ENCODE data around the gene MYOZ1.
"Not testable (repeated sequence)": the region's sequence is repeated elsewhere in the genome, so short reads cannot be mapped to it uniquely, and the experiment has no call there.

MYOZ1 gene

GRCh38 chr10:73647211-73647874 lies 6.1 kb upstream of the MYOZ1 start:
- DNase-seq = peak; percentile 86

DNA sequence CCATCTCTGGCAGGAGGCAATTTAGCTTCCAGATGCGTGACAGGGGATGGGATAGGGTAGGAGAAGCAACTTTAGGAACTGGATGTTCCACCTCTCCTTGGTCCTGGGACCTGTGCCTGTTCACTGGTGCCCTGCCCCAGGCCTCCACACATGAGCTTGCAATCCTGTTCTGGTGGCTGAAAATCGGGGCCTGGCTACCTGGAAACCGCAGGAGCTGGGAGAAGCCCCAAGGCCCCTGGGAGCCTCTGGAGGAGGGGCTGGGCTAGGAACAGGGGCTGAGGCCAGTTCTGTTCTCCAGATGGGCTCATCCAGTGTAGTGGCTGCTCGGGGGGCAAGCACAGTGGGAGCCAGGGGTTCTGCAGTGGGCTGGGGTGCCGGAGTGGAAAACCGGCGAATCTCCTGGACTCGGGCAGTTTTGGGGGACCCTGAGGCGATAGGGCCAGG lies 5.3 kb upstream of the MYOZ1 start:
- no peak for DNase-seq

DNA sequence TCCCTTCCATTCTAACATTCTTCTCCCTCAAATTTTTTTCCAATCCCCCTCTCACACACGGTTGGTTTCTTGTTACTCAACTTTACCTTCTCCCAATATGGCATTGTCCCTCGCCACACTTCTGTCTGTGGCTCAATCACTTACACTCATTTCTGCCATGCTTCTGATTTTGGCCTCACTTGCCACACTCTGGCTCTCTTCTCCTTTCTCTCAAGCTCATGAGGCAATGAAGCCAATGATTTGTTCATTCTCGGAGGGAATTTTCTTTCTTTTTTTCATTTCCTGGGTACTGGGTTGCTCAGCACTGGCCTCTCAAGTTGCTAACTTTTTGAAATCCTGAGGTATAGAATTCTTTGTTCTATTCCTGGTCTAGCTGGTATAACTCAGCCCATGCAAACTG lies 4.0 kb upstream of the MYOZ1 start:
- DNase-seq = no peak

DNA sequence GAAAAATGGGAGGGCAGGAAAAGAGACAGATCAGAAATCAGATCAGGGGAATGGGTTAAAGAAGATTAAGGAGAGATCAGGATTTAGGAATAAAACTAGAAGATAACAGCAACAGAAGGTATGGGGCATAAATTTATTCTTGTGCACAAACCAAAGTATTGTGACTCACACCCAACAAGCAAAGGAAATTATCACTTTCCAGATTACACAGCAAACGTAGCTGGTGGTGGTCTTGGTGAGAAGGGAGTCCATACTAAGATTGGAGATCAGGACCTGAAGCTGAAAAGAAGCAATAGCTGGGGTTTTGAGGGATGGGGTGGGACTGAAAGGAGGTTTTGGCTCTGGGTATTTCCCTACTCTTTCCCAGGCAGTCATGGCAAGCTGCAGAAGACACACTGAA lies 3.5 kb upstream of the MYOZ1 start:
- no peak for DNase-seq

- peak; percentile 62 for DNase-seq
Observed at GRCh38 chr10:73644015-73644743, 2.9 kb upstream of the MYOZ1 start.

GRCh38 chr10:73643362-73643761 lies 2.1 kb upstream of the MYOZ1 start:
- no peak for DNase-seq

- no peak for DNase-seq
Observed at GRCh38 chr10:73639286-73639685, 2.0 kb downstream of the MYOZ1 start.

DNA sequence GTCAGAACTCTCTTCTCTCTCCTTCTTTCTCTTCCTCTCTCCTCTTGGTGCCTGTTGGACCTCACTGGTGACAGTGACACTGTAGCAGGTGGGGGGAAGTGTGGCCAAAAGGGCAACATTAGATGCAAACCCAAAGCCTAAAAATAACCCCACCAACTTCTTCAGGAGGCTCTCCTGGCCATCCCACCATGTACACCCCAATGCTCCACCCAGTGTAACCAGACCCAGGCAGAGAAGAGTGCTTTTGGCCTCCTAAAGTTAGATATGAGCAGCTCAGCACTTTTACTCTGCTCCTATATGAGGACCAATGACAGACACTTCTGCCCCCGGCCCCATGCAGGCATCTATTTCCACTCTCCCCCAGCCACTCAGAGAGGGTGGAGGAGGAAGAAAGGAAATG lies 5.5 kb downstream of the MYOZ1 start:
- no peak for DNase-seq

DNA sequence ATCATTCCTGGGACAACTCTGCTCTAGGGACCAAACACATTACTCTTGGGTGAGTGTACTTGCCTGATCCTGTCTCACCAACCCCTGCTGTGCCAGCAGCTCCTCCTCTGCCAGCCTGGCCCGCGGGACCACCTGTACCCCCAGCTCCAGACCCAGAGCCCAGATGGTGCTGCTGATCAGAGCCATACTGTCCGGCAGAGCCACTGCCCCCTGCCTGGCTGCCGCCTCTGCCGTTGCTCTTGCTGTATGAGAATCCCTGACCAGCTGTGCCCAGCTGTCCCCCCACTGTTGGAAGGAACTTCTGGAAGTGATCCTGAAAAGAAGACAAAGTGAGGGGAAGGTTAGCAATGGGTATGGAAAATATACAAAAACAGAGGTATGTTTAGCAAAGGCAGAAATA lies 6.9 kb downstream of the MYOZ1 start:
- no peak for DNase-seq

GRCh38 chr10:73629165-73629564 lies 12.1 kb downstream of the MYOZ1 start:
- no peak for DNase-seq

DNA sequence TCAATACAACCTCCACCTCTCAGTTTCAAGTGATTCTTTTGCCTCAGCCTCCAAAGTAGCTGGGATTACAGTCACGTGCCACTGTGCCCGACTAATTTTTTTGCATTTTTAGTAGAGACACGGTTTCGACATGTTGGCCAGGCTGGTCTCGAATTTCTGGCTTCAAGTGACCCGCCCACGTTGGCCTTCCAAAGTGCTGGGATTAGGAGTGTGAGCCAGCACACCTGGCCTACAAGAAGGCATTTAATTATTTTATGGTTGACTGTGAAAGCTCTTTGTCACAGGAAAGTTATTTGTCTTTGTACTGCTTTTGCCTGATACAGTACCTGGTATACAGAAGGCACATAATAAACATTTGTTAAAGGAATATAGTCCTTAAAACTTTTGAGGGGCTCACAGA lies 12.9 kb downstream of the MYOZ1 start:
- no peak for DNase-seq

GRCh38 chr10:73627300-73627699 lies 14.0 kb downstream of the MYOZ1 start:
- no peak for DNase-seq

DNA sequence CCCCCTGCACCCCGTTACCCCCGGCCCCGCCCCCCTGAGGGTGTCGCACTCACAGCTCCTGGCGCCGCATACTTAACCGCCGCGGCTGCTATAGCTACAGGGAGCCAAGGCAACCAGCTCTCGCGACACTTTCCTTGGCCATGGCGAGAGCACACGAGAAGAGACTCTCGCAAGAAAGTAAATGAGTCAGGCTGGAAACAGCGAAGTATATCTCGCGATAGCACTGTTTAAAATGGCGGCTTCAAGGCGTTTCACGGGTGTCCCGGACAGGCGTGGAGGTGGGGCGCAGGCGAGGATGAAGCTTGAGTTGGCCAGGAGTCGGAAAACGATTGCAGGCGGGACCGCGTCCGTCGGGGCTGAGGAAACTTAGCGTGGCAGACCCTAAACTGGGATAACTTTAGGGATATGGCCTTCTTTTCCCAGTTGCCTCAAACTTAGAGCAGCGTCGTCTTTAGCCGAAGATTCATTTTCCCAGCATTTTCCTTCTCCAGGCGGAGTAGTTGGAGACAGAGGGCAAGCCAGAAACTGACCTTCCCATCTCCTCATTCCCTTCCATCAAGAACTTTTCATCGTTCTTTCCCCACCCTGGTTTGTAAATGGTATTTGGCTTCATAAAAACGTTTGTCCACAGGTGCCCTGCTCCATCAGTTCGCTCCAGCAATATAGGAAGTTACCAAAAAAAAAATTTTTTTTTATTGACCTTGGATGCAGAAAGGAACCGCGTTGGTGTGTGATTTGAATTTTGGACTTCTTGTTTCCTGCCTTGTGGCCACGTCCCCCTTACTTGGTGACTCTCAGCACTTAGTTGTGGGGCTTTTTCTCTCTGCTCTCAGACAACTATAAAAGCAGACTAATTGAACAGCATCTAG lies 15.2 kb downstream of the MYOZ1 start:
- peak; percentile 97 for DNase-seq

DNA sequence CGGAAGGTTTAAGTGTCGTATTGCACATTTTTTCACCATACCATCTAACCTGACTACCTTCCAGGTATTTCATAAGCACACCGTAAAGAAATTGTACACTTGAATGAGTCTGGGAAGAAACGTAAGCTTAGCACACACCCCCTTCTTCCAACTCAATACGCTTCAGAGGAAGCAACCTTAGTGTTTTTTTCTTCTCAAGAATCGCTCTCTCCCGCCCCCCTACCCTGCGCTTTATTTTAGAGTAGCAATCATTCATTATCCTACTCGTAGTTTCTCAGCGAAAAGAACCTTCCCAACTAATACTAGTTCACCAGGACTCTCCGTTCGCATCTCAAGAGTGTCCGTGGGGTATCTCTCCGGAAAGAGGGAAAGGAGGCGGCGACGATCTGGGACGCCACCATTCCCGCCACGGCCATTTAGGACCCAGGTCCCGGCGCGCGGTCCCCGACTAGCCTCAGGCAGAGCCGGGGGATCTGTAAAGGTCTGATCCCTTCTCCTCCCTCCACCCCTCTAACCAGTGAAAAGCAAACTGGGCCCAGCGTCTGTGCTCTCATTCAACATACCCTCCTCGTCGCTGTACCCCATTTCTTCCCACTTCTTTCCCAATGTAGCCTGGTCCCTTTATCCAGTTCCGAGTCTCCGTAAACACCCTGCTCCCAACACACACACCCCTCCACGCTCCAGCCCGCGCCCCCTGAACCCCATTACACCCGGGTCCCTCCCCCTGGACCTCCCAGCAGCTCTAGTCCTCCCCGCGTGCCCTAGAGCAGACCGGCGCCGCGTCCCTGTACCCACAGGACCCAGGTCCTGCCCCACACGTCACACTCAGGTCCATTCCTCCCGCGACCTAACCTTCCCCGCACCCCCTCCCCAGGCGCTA lies 16.0 kb downstream of the MYOZ1 start:
- peak; percentile 18 for DNase-seq

- no peak for DNase-seq
Observed at GRCh38 chr10:73623056-73623455, 18.2 kb downstream of the MYOZ1 start.

DNA sequence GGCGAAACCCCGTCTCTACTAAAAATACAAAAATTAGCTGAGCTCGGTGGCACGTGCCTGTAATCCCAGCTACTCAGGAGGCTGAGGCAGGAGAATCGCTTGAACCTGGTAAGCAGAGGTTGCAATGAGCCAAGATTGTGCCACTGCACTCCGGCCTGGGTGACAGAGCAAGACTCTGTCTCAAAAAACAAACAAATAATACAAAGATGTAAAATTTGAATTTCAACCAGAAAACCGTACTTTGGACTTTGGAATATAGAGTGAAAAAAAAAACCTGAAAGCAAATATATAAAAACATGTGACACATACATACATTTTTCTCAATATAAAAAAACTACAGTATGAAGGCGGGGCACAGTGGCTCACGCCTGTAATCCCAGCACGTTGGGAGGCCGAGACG lies 20.3 kb downstream of the MYOZ1 start:
- DNase-seq = not testable (repeated sequence)

DNA sequence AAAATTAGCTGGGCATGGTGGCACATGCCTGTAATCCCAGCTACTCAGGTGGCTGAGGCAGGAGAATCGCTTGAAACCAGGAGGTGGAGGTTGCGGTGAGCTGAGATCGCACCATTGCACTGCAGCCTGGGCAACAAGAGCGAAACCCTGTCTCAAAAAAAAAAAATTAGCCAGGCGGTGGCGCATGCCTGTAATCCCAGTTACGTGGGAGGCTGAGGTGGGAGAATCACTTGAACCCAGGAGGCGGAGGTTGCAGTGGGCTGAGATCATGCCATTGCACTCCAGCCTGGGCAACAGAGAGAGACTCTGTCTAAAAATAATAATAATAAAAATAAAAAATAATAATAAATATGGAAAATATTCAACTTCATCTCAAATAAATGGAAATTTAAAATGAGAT lies 24.1 kb downstream of the MYOZ1 start:
- not testable (repeated sequence) for DNase-seq

- no peak for DNase-seq
Observed at GRCh38 chr10:73614720-73615119, 26.6 kb downstream of the MYOZ1 start.

DNA sequence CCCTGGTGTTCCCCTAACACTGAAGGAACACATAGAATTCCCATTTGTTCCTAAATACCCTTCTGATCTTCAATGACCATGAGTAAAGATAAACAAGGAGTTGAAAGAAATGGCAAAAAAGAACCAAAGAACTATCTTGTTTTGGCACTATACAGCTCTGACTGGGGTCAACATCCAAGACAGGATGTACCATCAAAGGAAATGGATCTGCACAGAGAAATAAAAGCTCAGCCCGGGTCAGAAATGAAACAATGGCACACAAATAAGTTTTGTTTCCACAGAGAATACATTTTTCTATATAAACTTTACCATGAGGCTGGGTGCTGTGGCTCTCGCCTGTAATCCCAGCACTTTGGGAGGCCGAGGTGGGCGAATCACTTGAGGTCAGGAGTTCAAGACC lies 32.2 kb downstream of the MYOZ1 start:
- no peak for DNase-seq

DNA sequence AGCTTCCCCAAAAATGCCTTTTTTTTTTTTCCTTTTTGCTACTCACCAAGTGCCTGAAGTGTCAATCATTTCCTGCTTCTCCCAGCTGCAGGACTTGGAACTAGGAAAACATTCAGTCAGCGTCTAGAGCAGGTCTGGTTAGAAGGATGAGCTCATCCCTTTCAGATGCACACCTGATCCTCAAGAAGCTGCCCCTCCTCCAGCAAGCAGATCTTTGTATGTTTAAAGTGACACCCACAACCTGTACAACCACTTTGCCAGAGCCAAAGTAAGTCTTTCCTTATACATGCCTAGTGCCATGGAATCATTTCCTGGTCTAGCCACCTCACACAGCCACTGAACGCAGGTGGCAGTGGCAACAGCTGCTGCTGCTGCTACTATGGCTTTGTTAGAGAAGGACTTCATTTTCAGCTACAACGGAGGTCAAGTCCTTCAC lies 39.8 kb downstream of the MYOZ1 start:
- DNase-seq = no peak

DNA sequence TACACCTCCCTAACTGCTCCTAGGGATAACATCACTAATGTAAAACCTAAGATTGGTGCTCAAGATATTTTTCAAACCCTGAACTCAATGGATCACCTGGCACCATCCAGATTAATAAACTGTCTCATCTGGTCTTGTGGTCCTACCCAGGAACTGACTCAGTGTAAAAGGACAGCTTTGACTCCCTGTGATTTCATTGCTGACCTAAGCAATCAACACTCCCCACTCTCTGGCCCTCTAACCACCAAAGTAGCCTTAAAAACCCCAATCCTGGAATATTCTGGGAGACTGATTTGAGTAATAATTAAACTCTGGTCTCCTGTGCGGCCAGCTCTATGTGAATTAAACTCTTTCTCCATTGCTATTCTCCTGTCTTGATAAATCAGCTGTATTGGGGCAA lies 43.9 kb downstream of the MYOZ1 start:
- no peak for DNase-seq

GRCh38 chr10:73593812-73594211 lies 47.5 kb downstream of the MYOZ1 start:
- DNase-seq = no peak

GRCh38 chr10:73593110-73593509 lies 48.2 kb downstream of the MYOZ1 start:
- no peak for DNase-seq

All from NCI-H1436 (cell line).